Subcutaneous adipose tissue (tissue), 4 donors: Measurements from ENCODE around the gene PRXL2A. TPM values are rescaled to one million over a fixed set of nuclear protein-coding genes. Genes with fewer than 3 reads are reported as not detected.

Experiments
- total RNA-seq, 4 donors: library from RNA; depleted of rRNA; stranded (reverse); fragments of >200 nt; gene quantifications; one replicate each; pipeline ENCODE4 v1.1.0, GENCODE V29; 2016
- TF ChIP-seq, protein P1 (sequence below): fragments of 450-650 bp; IDR thresholded peaks from one replicate; pipeline ENCODE4 v1.5.1; 2016; ENCODE audit warnings: low read depth, mild to moderate bottlenecking, control low read depth, antibody characterized with exemption, moderate library complexity

Gene PRXL2A
- total RNA-seq, 4 donors from 2014 or later, result 254 to 775 (median 498) TPM

DNA sequence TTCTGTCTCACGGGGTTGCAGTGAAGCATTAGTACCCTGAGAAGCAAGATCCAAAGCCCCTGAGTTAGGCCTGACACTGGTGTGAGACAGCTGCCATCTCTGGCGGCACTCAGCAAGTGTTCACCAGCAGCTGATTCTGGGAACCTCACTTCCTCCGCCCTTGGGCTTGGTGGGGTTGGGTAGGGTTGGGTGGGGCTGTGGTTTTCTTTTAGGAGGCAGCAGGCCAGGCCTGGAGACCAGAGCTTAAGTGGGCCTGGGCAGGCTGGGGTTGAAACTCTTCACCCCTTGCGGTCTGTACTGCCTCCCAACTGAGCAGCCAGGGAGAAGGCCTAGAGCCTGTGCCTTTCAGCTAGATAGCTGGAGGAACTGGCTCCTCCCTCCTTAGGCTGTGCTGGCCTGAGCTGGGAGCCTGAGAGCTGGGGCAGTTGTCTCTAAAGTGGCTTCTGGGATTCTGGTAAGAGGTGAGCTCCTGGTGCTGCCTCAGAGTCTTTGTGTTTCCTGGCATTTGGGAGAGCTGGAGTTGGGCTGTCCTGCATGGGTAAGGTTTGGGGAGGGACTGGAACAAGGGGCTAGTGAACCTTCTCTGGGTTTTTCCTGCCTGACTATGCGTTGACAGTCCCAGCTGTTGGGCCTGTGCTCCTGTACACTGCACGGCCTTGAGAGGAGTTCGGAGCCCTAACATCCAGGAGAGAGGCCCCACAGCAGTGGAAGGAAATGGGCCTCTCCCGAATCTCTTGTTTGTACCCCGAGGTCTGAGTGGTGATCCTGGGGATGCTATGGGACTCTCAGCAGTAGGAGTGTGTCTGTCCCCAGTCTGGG lies 50.9 kb downstream of the PRXL2A start:
- TF ChIP-seq, protein P1, sequence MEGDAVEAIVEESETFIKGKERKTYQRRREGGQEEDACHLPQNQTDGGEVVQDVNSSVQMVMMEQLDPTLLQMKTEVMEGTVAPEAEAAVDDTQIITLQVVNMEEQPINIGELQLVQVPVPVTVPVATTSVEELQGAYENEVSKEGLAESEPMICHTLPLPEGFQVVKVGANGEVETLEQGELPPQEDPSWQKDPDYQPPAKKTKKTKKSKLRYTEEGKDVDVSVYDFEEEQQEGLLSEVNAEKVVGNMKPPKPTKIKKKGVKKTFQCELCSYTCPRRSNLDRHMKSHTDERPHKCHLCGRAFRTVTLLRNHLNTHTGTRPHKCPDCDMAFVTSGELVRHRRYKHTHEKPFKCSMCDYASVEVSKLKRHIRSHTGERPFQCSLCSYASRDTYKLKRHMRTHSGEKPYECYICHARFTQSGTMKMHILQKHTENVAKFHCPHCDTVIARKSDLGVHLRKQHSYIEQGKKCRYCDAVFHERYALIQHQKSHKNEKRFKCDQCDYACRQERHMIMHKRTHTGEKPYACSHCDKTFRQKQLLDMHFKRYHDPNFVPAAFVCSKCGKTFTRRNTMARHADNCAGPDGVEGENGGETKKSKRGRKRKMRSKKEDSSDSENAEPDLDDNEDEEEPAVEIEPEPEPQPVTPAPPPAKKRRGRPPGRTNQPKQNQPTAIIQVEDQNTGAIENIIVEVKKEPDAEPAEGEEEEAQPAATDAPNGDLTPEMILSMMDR, result no peak

DNA sequence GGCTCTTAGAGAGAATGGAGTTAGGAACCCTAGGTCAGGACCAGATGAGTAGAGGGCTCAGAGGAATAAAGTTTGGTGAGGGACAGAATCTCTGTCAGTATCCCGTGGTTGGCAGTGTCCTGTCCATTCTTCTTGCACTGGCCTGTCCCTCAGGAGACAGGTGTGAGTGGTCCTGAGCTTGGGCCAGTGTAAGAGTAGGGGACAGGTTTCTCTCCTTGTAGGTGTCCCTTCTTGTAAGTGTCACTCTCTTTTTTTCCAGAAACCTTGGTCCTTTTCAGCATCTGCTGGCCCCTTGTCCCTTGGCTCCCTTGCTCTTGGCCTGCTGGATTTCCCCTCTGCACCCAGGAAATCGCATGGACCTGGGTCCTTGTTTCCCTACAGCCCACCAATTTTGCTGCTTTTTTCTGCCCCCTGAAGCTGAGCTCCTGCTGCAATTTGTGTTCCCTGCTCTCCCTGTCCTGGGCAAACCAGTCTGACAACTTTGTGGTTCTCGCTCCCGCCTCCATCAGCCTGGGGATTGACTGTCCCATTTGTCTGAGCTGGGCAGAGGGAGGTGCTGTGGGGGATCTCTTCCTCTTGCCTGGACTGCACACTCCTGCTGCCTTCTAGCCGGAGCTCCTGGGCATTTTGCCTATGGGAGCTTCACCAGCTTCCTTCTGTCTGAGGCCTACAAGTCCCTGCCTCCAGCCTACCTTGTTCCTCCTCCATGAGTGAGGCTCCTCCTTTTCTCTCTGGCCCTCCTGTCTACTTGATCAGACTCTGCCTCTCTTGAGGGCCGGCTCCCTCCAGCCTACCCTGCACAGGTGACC lies 52.3 kb downstream of the PRXL2A start:
- TF ChIP-seq, protein P1, result no peak

DNA sequence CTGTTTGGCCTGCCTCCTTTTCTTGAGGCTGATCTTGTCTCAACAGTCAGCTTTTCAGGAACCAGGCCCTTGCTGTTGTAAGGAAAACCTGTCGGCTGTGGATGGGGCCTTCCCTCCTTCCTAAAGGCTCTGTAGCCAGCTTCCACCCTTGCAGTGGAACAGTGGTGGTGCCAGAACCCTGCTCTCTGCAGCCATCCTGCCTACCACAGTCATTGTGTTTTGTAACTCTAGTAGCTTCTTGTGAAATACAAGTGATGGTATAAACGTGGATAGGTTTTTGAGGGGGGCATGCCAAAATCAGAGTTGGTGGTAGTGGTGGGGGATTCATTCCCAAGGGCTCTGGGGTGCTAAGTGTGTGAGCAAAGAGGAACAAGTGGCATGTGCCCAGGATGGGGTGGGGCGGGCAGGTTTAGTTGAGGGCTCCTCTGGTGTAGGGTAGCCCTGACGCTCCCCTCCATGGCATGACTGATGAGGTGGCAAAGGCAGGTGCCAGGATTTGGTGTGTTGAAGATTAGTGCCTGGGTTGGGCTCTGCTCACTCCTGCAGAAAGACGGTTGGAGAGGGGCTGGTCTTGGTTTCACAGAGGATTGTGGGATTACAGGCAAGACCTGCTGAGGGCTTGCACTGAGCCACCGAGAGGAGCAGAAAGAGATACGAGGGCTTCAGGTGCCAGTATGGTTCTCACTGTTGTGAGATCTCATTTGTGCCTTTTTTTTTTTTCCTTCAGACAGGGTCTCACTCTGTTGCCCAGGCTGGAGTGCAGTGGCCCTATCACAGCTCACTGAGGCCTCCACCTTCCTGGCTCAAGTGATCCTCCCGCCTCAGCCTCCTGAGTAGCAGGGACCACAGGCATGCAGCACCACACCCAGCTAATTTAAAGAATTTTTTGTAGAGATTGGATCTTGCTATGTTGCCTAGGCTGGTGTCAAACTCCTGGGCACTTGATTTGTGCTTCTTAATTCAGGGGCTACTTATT lies 53.1 kb downstream of the PRXL2A start:
- TF ChIP-seq, protein P1, result no peak

DNA sequence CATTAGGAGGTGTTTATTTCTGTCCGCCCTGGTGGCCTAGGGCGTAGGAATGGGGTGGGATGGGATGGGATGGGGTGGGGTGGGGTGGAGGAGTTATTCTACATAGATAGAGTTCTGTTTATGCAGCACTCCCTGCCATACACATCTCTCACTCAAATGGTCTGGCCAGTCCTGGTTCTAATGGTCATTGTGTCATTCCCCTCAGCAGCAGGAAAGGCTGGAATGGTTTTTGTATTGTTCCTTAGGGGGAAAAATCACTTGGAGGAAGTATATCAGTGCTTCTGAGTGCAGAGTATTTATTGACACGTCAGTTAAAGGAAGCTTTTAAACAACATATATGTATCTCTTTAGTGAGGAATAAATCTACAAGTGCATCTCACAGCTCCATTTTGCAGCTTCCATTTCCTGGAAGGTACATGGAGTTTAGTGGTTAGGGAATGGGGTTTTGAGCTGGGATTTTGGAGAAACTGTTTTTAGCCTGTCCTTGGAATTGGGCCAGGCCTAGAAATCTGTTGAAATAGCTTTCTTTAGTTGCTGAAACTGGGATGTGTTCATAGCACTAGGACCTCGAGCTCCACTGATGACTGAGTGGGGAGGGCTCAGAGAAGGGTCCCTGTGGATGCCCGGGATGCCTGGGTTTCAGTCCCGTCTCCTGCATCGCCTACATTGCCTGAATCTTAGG lies 54.1 kb downstream of the PRXL2A start:
- TF ChIP-seq, protein P1, result no peak

DNA sequence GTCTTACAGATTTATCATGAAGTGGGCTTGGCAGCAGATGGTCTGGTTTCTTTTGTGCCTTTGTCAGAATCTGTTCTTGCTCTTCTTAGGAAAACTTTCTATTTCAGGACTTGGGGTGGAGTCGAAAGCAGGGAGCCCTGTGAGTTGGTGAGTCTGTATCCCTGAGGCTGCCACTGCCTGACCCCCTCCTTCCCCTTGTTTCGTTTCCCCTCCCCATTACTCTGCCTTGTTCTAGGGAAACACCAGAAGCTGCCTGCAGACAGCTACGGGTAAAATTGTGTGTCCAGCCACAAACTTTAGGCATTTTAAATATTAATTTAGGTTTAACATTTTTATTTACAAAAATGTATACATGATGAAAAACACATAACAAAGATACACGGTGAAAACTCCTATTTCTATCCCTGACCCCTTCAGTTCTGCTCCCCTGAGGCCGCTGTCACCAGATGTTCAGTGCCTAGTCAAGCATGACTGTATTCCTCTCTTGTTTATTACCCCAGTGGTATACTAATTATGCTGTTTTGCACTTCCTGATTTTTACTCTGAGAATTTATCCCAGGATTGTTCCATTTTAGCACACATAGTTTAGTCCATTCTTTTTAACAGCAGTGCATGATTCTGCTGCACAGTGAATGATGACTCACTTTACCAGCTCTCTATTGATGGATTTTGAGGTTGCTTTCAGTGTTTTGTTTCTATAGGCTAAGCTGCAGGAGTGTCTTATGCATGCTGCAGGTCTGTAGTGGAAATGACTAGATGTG lies 54.8 kb downstream of the PRXL2A start:
- TF ChIP-seq, protein P1, result no peak

DNA sequence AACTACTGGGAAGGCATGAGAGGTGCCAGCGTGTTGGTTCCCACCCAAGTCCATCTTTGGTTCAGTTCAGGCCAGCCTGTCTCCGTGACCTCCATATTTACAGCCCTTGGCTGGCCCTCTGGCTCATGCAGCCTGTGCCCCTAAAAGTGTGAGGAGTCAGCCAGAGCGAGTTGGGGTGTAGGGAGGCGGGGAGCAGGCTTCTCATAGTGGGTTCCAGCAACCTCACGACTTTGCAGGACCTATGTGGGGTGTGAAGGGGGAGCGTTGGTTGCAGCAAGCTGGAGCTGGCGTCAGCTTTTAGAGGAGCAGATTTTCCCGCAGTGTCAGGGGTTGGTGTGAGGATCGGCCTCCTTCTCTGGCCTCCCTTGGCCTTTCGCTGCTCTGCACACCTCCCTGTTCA lies 55.5 kb downstream of the PRXL2A start:
- TF ChIP-seq, protein P1, result no peak
